ENCODE measurements around the gene SAV1.
A peak's percentile ranks its signal among the peaks of the same experiment; 100 is the strongest.

SAV1 gene

GRCh38 chr14:50678163-50678562 lies 10.1 kb upstream of the SAV1 start:
- TF ChIP-seq EZH2 (IDR thresholded peaks at IDR 0.05; ENCODE audit: borderline replicate concordance, low read length) (no peak), CTCF (IDR thresholded peaks at IDR 0.05; ENCODE audit: low read length) (no peak)
- H3K9ac ChIP-seq (ENCODE audit: low read length) = no peak overlapping the region

GRCh38 chr14:50677527-50678063 lies 9.5 kb upstream of the SAV1 start:
- Histone ChIP-seq H3K4me2 (ENCODE audit: low read length) (peak overlapping the region; percentile 50), H3K9me3 (ENCODE audit: low read length) (no peaks in the 10 kb centered on the region), H2AFZ (ENCODE audit: low read length) (peak overlapping the region; percentile 71; the same call in 1 of the 2 replicates), H3K27ac (ENCODE audit: low read depth, low read length, poor library complexity, severe bottlenecking) (no peak overlapping the region), H3K9me2 (ENCODE audit: low read depth, low read length) (no peaks in the 10 kb centered on the region), H3K4me3 (ENCODE audit: low read depth, low read length, poor library complexity, severe bottlenecking) (no peak overlapping the region), H3K9ac (ENCODE audit: low read length) (no peak overlapping the region), H4K20me1 (ENCODE audit: insufficient read depth, low read length) (no peaks in the 10 kb centered on the region), H3K79me2 (ENCODE audit: insufficient read depth, low read length) (no peaks in the 10 kb centered on the region), H3F3A (ENCODE audit: insufficient read depth, low read length) (no peaks in the 10 kb centered on the region), H3K27me3 (ENCODE audit: insufficient read depth, low read length) (no peaks in the 10 kb centered on the region), H3K4me1 (ENCODE audit: insufficient read depth, low read length, severe bottlenecking) (peaks cover 15% of the 10 kb centered on the region), H3K36me3 (ENCODE audit: insufficient read depth, low read length) (no peaks in the 10 kb centered on the region)
- TF ChIP-seq CTCF (IDR thresholded peaks at IDR 0.05; ENCODE audit: low read length) (no peak), EZH2 (IDR thresholded peaks at IDR 0.05; ENCODE audit: borderline replicate concordance, low read length) (no peak)

More at GRCh38 chr14:50678163-50678562, 10.1 kb upstream of the SAV1 start:
- no peak overlapping the region for H3K27ac ChIP-seq (ENCODE audit: low read depth, low read length, poor library complexity, severe bottlenecking)
- no peaks in the 10 kb centered on the region for H3K9me2 ChIP-seq (ENCODE audit: low read depth, low read length)
- H3K36me3 ChIP-seq (ENCODE audit: insufficient read depth, low read length) = no peaks in the 10 kb centered on the region
- H3K4me1 ChIP-seq (ENCODE audit: insufficient read depth, low read length, severe bottlenecking) = peaks cover 15% of the 10 kb centered on the region
- no peaks in the 10 kb centered on the region for H3K9me3 ChIP-seq (ENCODE audit: low read length)
- no peaks in the 10 kb centered on the region for H3F3A ChIP-seq (ENCODE audit: insufficient read depth, low read length)
- H4K20me1 ChIP-seq (ENCODE audit: insufficient read depth, low read length) = no peaks in the 10 kb centered on the region
- no peak overlapping the region for H2AFZ ChIP-seq (ENCODE audit: low read length)
- no peak overlapping the region for H3K4me3 ChIP-seq (ENCODE audit: low read depth, low read length, poor library complexity, severe bottlenecking)
- H3K79me2 ChIP-seq (ENCODE audit: insufficient read depth, low read length) = no peaks in the 10 kb centered on the region
- H3K4me2 ChIP-seq (ENCODE audit: low read length) = no peak overlapping the region
- H3K27me3 ChIP-seq (ENCODE audit: insufficient read depth, low read length) = no peaks in the 10 kb centered on the region

- H3K4me1 ChIP-seq (ENCODE audit: insufficient read depth, low read length, severe bottlenecking) = peaks cover 15% of the 10 kb centered on the region
- H3F3A ChIP-seq (ENCODE audit: insufficient read depth, low read length) = no peaks in the 10 kb centered on the region
- no peak overlapping the region for H3K27ac ChIP-seq (ENCODE audit: low read depth, low read length, poor library complexity, severe bottlenecking)
- H3K79me2 ChIP-seq (ENCODE audit: insufficient read depth, low read length) = no peaks in the 10 kb centered on the region
- no peaks in the 10 kb centered on the region for H3K27me3 ChIP-seq (ENCODE audit: insufficient read depth, low read length)
- no peaks in the 10 kb centered on the region for H3K9me2 ChIP-seq (ENCODE audit: low read depth, low read length)
- TF ChIP-seq CTCF (IDR thresholded peaks at IDR 0.05; ENCODE audit: low read length) (no peak), EZH2 (IDR thresholded peaks at IDR 0.05; ENCODE audit: borderline replicate concordance, low read length) (no peak)
- H3K9me3 ChIP-seq (ENCODE audit: low read length) = no peaks in the 10 kb centered on the region
- H4K20me1 ChIP-seq (ENCODE audit: insufficient read depth, low read length) = no peaks in the 10 kb centered on the region
- no peak overlapping the region for H3K4me3 ChIP-seq (ENCODE audit: low read depth, low read length, poor library complexity, severe bottlenecking)
- no peaks in the 10 kb centered on the region for H3K36me3 ChIP-seq (ENCODE audit: insufficient read depth, low read length)
- H3K4me2 ChIP-seq (ENCODE audit: low read length) = peak overlapping the region; percentile 50
- H2AFZ ChIP-seq (ENCODE audit: low read length) = peak overlapping the region; percentile 71; the same call in 1 of the 2 replicates
- no peak overlapping the region for H3K9ac ChIP-seq (ENCODE audit: low read length)
Observed at GRCh38 chr14:50676814-50677516, 8.9 kb upstream of the SAV1 start.
